GM18505 (cell line): ENCODE data around the gene KCNIP1.

Experiments
- ATAC-seq: cut with Tn5 transposase; IDR thresholded peaks from one replicate; pipeline ENCODE4 v1.9.1; 2021; ENCODE audit not compliant: unreplicated experiment
- POLR2A ChIP-seq: IDR thresholded peaks from 4 replicates; pipeline ENCODE4 v1.6.1; 2011; ENCODE audit warnings: borderline replicate concordance; ENCODE audit not compliant: insufficient read depth, insufficient read length; ENCODE audit errors: extremely low read depth

KCNIP1 gene

DNA sequence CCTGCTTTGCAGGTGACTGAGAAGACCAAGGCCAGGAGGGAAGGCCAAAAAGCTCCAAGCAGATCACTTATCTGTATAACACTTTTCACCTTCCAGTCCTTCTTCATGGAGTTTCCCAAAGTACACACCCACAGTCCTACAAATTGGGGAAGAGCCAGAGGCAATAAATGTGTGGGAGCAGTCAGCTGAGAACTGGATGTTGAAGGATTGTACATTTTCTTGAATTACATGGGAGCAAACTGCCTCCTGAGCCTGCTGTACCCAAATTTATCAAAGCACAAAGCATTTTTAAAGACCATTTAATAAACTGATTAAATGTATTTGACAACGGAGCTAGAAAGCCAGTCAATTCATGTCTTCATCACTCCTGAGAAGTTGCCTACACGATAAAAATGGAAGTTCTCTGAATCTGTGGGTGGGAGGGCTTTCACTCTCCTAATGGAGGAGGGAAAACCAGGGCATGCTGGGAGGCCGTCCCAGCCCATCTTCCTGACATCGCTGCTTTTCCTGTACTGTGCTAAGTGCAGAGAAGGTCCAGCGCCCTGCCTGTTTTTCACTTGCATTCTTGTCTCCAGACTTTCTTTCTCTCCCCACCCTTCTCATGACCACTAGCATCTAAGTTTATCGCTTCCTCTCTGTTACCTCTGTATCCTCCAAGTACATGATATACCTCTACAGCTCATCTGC, 79.0 kb downstream of the KCNIP1 start:
- no peak for TF ChIP-seq POLR2A
- ATAC-seq, result no peak

- TF ChIP-seq POLR2A, result no peak
- ATAC-seq, result no peak
Measured at GRCh38 chr5:170584003-170584402, 80.2 kb downstream of the KCNIP1 start.

GRCh38 chr5:170584450-170585058, 80.7 kb downstream of the KCNIP1 start:
- TF ChIP-seq POLR2A, result no peak
- ATAC-seq, result no peak

- ATAC-seq, result no peak
- TF ChIP-seq POLR2A, result no peak
Measured at GRCh38 chr5:170585273-170585948, 81.6 kb downstream of the KCNIP1 start.

DNA sequence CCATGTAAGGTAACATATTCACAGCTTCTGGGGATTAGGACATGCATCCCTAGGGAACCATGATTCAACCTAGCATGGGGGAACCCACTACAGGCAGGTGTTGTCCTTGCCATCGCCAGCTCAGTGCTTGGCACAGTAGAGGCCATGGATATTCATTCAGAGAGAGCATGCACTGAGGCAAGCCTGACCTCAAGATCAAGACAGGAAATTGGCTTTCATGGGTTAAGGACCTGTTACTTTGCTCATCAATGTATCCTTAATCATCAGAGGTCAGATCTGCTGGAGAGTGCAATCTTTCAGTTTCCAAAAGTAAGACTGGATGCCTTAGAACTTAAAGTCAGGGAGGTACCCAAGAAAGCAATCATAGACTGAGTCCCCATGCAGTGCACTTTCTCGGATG, 84.0 kb downstream of the KCNIP1 start:
- no peak for ATAC-seq
- no peak for TF ChIP-seq POLR2A

DNA sequence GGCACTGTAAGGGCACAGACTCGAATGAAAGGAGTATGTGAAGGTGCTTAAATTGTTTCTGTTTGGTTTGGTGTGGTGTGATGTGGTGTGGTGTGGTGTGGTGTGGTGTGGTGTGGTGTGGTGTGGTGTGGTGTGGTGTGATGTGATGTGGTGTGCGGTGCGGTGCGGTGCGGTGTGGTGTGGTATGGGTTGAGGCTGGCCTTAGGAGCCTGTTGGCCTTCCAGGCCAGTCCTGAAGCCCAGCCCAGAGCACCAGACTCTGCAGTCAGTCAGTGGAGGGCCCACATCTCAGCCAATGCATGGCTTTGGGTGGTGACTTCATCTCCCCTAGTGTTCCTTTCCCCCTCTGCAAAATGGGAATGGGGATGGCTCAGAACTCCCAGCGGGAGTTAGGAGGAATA, 85.8 kb downstream of the KCNIP1 start:
- no peak for TF ChIP-seq POLR2A
- no peak for ATAC-seq

DNA sequence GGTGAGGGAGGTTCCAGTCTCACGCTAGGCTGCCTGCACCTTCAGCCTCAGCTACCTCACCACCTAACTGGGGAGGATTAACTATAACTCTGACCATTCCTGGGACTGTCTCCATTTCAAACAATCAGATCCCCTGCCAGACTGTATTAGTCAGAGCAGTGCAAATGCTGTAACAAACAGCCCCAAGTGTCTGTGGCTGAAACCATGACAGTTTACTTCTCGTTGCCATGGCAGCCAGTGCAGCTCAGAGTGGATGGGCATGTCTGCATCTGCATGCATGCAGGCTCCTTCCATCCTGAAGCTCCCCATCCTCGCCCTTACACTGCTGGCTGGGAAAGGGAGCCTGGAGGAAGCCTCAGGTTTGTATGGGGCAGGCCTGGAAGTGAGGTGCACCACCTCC, 86.7 kb downstream of the KCNIP1 start:
- no peak for TF ChIP-seq POLR2A
- no peak for ATAC-seq

DNA sequence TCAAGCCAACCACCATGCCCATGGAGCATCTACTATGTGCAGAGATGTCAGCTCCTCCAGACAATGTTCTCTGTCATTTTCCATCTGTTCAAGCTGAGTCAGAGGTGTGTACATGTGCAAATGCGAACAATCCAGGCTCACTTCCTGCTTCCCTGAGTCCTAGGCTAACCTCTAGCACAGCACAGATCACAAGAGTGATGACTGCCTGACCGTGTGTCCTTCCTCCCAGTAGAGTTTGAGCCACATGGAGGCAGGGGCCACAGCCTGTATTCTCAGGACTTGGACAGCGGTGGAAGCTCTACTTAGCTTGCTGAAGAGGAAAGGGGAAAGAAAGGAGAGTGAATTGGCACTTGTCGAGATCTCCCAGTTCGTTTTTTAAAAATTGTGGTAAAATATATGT, 87.2 kb downstream of the KCNIP1 start:
- no peak for ATAC-seq
- no peak for TF ChIP-seq POLR2A

DNA sequence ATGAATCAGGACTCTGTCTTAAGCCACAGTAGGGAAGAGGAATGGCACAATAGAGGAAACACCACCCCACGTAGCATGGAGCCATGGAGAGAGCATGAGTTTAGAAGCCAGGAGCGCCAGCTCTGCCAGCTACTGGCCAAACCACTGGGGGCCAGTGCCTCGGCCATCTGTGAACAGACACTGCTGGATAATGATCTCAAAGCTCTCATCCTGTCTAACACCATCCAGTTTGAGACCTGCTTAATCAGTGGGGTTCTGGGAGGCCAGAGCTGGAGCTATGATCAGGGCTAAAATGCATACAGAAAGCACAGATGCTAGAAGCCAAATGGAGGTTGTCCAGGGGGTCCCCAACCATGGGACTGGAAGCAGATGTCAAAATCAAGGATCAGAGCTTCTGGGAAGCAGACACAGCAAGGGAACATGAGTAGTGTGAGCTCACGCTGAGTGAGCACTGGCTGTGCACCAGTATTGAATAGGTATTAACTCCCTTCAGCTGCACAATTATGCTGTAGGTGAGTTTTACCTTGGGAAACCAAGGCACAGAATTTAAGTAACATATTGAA, 92.7 kb downstream of the KCNIP1 start:
- TF ChIP-seq POLR2A, result no peak
- no peak for ATAC-seq

- no peak for ATAC-seq
Measured at GRCh38 chr5:170597109-170597751, 93.4 kb downstream of the KCNIP1 start.

GRCh38 chr5:170597872-170598271, 94.1 kb downstream of the KCNIP1 start:
- no peak for ATAC-seq
- TF ChIP-seq POLR2A, result no peak

More at GRCh38 chr5:170597109-170597751, 93.4 kb downstream of the KCNIP1 start:
- TF ChIP-seq POLR2A, result no peak

DNA sequence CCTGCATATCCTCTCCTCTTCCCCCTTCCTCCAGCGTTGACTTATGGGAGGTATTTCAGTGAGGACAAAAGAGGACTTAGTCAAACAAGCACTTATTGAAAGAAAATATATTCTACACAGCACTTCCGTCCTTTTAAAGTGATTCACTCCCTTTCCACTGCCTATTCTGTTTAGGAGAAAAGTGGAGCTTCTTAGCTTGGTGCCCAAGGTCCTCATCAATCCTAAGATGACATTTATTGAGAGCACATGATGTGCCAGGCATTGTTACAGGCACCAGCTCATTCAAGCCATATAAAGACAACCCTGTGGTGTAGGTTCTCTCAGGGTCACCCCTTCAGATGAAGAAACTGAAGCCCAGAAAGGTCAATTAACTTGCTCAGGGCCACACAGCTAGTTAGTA, 95.9 kb downstream of the KCNIP1 start:
- no peak for ATAC-seq
- TF ChIP-seq POLR2A, result no peak

- no peak for ATAC-seq
- no peak for TF ChIP-seq POLR2A
Measured at GRCh38 chr5:170601619-170602018, 97.8 kb downstream of the KCNIP1 start.
